COLO668 (cell line): ENCODE data around the gene BNIP5.
A peak's percentile ranks its signal among the peaks of the same experiment; 100 is the strongest.

Source experiments
- DNase-seq: peaks from one replicate; lab custom pipeline; 2025; ENCODE audit not compliant: unreplicated experiment; lab: John Stamatoyannopoulos, UW

BNIP5 gene

GRCh38 chr6:36326356-36326995 lies 10.2 kb downstream of the BNIP5 start:
- peak; percentile 1 for DNase-seq

GRCh38 chr6:36324715-36325114 lies 12.0 kb downstream of the BNIP5 start:
- no peak for DNase-seq

GRCh38 chr6:36324191-36324590 lies 12.5 kb downstream of the BNIP5 start:
- no peak for DNase-seq

GRCh38 chr6:36323062-36323461 lies 13.6 kb downstream of the BNIP5 start:
- DNase-seq: no peak

GRCh38 chr6:36322591-36322990 lies 14.1 kb downstream of the BNIP5 start:
- DNase-seq: no peak

- DNase-seq: peak; percentile 63
Measured at GRCh38 chr6:36320475-36320874, 16.2 kb downstream of the BNIP5 start.

- DNase-seq: no peak
Measured at GRCh38 chr6:36319821-36320220, 16.9 kb downstream of the BNIP5 start.

GRCh38 chr6:36319436-36319762 lies 17.3 kb downstream of the BNIP5 start:
- DNase-seq: peak; percentile 70

GRCh38 chr6:36318690-36319435 lies 17.8 kb downstream of the BNIP5 start:
- DNase-seq: no peak

- DNase-seq: no peak
Measured at GRCh38 chr6:36317623-36318022, 19.1 kb downstream of the BNIP5 start.

- no peak for DNase-seq
Measured at GRCh38 chr6:36315921-36316320, 20.8 kb downstream of the BNIP5 start.

GRCh38 chr6:36314221-36315014 lies 22.3 kb downstream of the BNIP5 start:
- no peak for DNase-seq

- no peak for DNase-seq
Measured at GRCh38 chr6:36313649-36313936, 23.1 kb downstream of the BNIP5 start.

GRCh38 chr6:36312854-36313648 lies 23.6 kb downstream of the BNIP5 start:
- DNase-seq: no peak

- no peak for DNase-seq
Measured at GRCh38 chr6:36309900-36310299, 26.8 kb downstream of the BNIP5 start.

- no peak for DNase-seq
Measured at GRCh38 chr6:36309203-36309602, 27.5 kb downstream of the BNIP5 start.

- DNase-seq: no peak
Measured at GRCh38 chr6:36308514-36308913, 28.2 kb downstream of the BNIP5 start.

GRCh38 chr6:36306375-36306774 lies 30.3 kb downstream of the BNIP5 start:
- DNase-seq: no peak

- DNase-seq: no peak
Measured at GRCh38 chr6:36305885-36306284, 30.8 kb downstream of the BNIP5 start.

- peak; percentile 84 for DNase-seq
Measured at GRCh38 chr6:36302227-36302976, 34.3 kb downstream of the BNIP5 start.

- peak; percentile 19 for DNase-seq
Measured at GRCh38 chr6:36301781-36302180, 34.9 kb downstream of the BNIP5 start.
